Hepatocyte (in vitro differentiated cells): ENCODE data around the gene TUT1. TPM values are rescaled to one million over a fixed set of nuclear protein-coding genes. Genes with fewer than 3 reads are reported as not detected.

Experiments
- DNase-seq: peaks from one replicate; pipeline ENCODE4 v3.0.0-alpha.2; 2016; ENCODE audit warnings: low spot score
- H2AFZ ChIP-seq: fragments of 200-600 bp; sonication (generic); 2 replicates; pipeline ENCODE4 v1.6.0; 2016; ENCODE audit warnings: antibody characterized with exemption, mild to moderate bottlenecking
- H3K27ac ChIP-seq: fragments of 200-600 bp; sonication (generic); 2 replicates; pipeline ENCODE4 v1.5.1; 2016; ENCODE audit warnings: mild to moderate bottlenecking
- H3K27me3 ChIP-seq: fragments of 200-600 bp; sonication (generic); 2 replicates; pipeline ENCODE4 v1.6.1; 2016
- H3K36me3 ChIP-seq: fragments of 200-600 bp; sonication (generic); replicated peaks from 2 replicates; pipeline ENCODE4 v1.5.1; 2016; ENCODE audit warnings: low read depth; ENCODE audit not compliant: insufficient read depth
- H3K4me1 ChIP-seq: fragments of 200-600 bp; sonication (generic); 2 replicates; pipeline ENCODE4 v1.5.1; 2016; ENCODE audit warnings: mild to moderate bottlenecking, moderate library complexity; ENCODE audit not compliant: insufficient read depth
- H3K4me2 ChIP-seq: fragments of 200-600 bp; sonication (generic); 2 replicates; pipeline ENCODE4 v1.6.0; 2016
- H3K4me3 ChIP-seq: fragments of 200-600 bp; sonication (generic); 2 replicates; pipeline ENCODE4 v1.5.1; 2016; ENCODE audit warnings: mild to moderate bottlenecking
- H3K79me2 ChIP-seq: fragments of 200-600 bp; sonication (generic); 2 replicates; pipeline ENCODE4 v1.6.0; 2017; ENCODE audit warnings: mild to moderate bottlenecking
- H3K9me2 ChIP-seq: fragments of 200-600 bp; sonication (generic); replicated peaks from 2 replicates; pipeline ENCODE4 v1.6.0; 2017; ENCODE audit warnings: mild to moderate bottlenecking; ENCODE audit not compliant: insufficient read depth
- H3K9me3 ChIP-seq: fragments of 200-600 bp; sonication (generic); 2 replicates; pipeline ENCODE4 v1.5.1; 2016; ENCODE audit warnings: low read depth, mild to moderate bottlenecking
- H4K20me1 ChIP-seq: fragments of 200-600 bp; sonication (generic); 2 replicates; pipeline ENCODE4 v1.6.0; 2016; ENCODE audit warnings: mild to moderate bottlenecking; ENCODE audit not compliant: insufficient read depth, poor library complexity, severe bottlenecking
- CTCF ChIP-seq: fragments of 200-600 bp; sonication (generic); IDR thresholded peaks from 2 replicates; pipeline ENCODE4 v1.5.1; 2016; ENCODE audit warnings: antibody characterized with exemption, mild to moderate bottlenecking; ENCODE audit not compliant: poor library complexity
- EZH2 ChIP-seq: fragments of 200-600 bp; sonication (generic); IDR thresholded peaks from 2 replicates; pipeline ENCODE4 v1.6.1; 2016; ENCODE audit warnings: antibody characterized with exemption, mild to moderate bottlenecking, borderline replicate concordance
- EZH2phosphoT487 ChIP-seq: fragments of 200-600 bp; sonication (generic); IDR thresholded peaks from one replicate; pipeline ENCODE4 v1.6.1; 2018; ENCODE audit warnings: antibody characterized with exemption, mild to moderate bottlenecking, low read depth, moderate library complexity; ENCODE audit not compliant: unreplicated experiment, severe bottlenecking
- WGBS: methylation state at CpG from one replicate; pipeline ENCODE4 v1.1.6; 2016; ENCODE audit warnings: low lambda C conversion rate; ENCODE audit errors: missing lambda C conversion rate; 5-methylcytosine and 5-hydroxymethylcytosine counted together
- polyA plus RNA-seq: library from polyadenylated mRNA; unstranded; fragments of >200 nt; fragmentation: Nextera tagmentation; extraction: Ambion mirVana; gene quantifications from 2 replicates; pipeline ENCODE4 v1.2.1, GENCODE V29; 2016
- total RNA-seq: library from RNA; depleted of rRNA; stranded (reverse); fragments of >200 nt; gene quantifications from 2 replicates; pipeline ENCODE4 v1.2.3, GENCODE V29; 2014

Gene TUT1
- total and polyA plus RNA-seq, 2 experiments from 2014 or later = 11.7 to 14.2 TPM

DNA sequence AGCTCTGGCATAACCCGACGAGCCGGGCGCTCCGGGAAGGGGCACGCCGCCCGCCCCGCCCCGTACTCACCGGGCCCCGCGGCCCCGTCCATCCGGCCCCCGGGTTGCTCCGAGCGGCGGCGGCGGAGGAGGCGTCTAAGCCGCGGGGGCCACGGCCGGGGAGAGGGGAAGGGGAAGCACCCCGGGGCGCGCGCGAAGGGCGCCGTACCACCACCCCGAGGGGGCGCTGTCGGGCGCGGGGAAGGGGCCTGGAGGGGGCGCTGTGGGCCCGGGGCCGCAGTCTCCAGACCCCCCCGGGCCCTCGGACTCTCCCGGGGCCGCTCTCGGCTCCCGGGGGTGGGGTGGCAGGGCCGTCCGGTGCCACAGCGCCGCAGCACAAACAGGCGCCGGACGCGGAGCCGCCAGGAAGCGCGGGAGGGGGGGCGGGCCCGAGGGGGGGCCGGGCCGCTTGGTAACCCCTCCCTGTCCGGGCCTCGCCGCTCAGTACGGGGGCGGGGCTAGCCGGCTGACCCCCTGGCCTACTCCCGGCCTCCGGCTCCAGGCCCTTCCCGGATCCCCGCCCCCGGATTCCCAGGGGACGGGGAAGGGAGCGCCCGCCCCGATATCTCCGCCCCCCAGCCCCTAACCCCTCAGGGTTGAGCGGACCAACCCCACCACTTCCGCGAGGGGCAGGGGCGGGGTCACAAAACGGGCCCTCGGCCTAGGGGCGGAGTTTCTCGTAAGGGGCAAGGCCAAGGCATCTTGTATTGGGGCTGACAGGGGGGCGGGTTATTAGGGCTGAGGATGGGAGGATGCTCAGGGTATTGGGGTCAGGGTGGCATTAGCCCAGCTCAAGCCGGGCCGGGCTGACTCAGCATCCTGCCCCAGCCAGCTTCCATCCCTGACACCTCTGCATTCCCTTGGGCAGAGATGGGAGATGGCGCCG lies 21.3 kb upstream of the TUT1 start, which contains the start of the genes EML3 and ROM1:
Gene EML3, minus strand, starts transcription at position 410 of the 925 bp plus-strand sequence. Its CDS starts 318 bp downstream, at position 92.
Gene ROM1, plus strand, starts transcription at position 892 of the 925 bp plus-strand sequence. Its CDS starts 25 bp downstream, at position 917.
- Histone ChIP-seq H3K36me3 (no peaks in the 10 kb centered on the region), H3K4me3 (peak within 1 kb of the TSS; percentile 87), H3K9me2 (no peaks in the 10 kb centered on the region), H3K4me1 (peaks cover 15% of the 10 kb centered on the region), H3K79me2 (peaks cover 11% of the 10 kb centered on the region), H2AFZ (peak within 1 kb of the TSS; percentile 88), H3K4me2 (peak within 1 kb of the TSS; percentile 98), H3K27ac (peak within 1 kb of the TSS; percentile 97), H3K27me3 (no peaks in the 10 kb centered on the region), H3K9me3 (no peaks in the 10 kb centered on the region), H4K20me1 (no peaks in the 10 kb centered on the region)
- WGBS = 30% methylated on average over 8 of the region's 91 CpGs
- peak; percentile 88 for DNase-seq
- TF ChIP-seq EZH2 (no peak), EZH2phosphoT487 (no peak), CTCF (peak; percentile 94)

DNA sequence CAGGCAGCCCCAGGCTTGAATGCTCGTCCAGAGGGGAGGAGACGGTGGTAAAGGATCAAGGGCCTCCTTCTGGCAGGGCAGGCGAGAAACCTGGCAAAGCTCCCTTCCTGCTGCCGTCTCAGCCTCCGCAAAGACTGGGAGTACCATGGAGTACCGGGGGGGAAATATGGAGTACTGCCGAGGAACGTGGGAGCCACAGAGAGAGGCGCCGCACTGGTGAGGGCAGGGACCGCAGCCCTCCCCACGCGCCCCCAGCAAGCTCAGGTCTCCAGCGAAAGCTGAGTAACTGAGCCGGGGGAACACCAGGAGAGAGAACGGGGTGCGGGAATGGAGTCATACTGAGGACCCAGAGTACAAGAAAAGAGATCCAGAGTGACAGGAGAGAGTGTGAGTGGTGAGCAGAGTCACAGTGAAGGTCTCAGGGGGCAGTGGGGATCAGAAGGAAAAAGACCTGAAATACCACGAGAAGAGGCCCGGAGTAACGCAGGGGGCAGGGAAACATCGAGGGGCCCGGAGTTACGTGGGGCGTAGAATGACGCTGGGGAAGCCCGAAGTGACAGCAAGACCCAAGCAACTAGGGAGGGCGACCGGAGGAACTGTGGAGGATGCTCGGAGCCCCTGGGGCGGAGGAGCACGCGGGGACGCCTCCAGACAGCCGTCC lies 20.5 kb upstream of the TUT1 start:
- Histone ChIP-seq H3K27ac (peak overlapping the region; percentile 97), H3K9me2 (no peaks in the 10 kb centered on the region), H4K20me1 (no peaks in the 10 kb centered on the region), H3K4me3 (peak overlapping the region; percentile 87), H3K36me3 (no peaks in the 10 kb centered on the region), H3K27me3 (no peaks in the 10 kb centered on the region), H3K4me2 (peak overlapping the region; percentile 98), H3K79me2 (peaks cover 11% of the 10 kb centered on the region), H3K9me3 (no peaks in the 10 kb centered on the region), H3K4me1 (peaks cover 15% of the 10 kb centered on the region), H2AFZ (peak overlapping the region; percentile 88)
- peak; percentile 73 for DNase-seq
- TF ChIP-seq EZH2phosphoT487 (no peak), CTCF (no peak), EZH2 (no peak)
- 5% methylated on average over 26 of the region's 34 CpGs for WGBS

- TF ChIP-seq CTCF (no peak), EZH2 (no peak), EZH2phosphoT487 (no peak)
- Histone ChIP-seq H3K36me3 (no peaks in the 10 kb centered on the region), H2AFZ (peak overlapping the region; percentile 88), H3K27ac (peak overlapping the region; percentile 97), H3K4me1 (peaks cover 15% of the 10 kb centered on the region), H3K27me3 (no peaks in the 10 kb centered on the region), H3K79me2 (peaks cover 11% of the 10 kb centered on the region), H3K9me3 (no peaks in the 10 kb centered on the region), H3K4me2 (peak overlapping the region; percentile 98), H3K9me2 (no peaks in the 10 kb centered on the region), H4K20me1 (no peaks in the 10 kb centered on the region), H3K4me3 (peak overlapping the region; percentile 87)
- 74% methylated on average over 20 of the region's 28 CpGs for WGBS
- DNase-seq = no peak
Observed at GRCh38 chr11:62610814-62611704, 19.7 kb upstream of the TUT1 start.
